A549 treated with DMSO at 1 μM for 4 hours (cell line): ENCODE data around the gene HBD. TPM values are rescaled to one million over a fixed set of nuclear protein-coding genes. Genes with fewer than 3 reads are reported as not detected.

ENCODE experiments used
- total RNA-seq: library from RNA; stranded (reverse); fragments of 200-300 nt; extraction: Qiagen RNA extraction; gene quantifications from 5 replicates; pipeline ENCODE4 v1.2.3, GENCODE V29; 2022; ENCODE audit warnings: low read depth

HBD gene
- not detected in 5 replicates for total RNA-seq

DNA sequence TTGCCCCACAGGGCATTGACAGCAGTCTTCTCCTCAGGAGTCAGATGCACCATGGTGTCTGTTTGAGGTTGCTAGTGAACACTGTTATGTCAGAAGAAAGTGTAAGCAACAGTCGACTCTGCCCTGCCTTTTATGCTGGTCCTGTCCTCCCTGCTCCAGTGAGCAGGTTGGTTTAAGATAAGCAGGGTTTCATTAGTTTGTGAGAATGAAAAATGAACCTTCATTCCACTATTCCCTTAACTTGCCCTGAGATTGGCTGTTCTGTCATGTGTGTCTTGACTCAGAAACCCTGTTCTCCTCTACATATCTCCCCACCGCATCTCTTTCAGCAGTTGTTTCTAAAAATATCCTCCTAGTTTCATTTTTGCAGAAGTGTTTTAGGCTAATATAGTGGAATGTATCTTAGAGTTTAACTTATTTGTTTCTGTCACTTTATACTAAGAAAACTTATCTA lies at the start of gene HBD:
Gene HBD, minus strand, starts transcription at position 103 of the 454 bp plus-strand sequence. Its CDS starts 50 bp downstream, at position 53.

DNA sequence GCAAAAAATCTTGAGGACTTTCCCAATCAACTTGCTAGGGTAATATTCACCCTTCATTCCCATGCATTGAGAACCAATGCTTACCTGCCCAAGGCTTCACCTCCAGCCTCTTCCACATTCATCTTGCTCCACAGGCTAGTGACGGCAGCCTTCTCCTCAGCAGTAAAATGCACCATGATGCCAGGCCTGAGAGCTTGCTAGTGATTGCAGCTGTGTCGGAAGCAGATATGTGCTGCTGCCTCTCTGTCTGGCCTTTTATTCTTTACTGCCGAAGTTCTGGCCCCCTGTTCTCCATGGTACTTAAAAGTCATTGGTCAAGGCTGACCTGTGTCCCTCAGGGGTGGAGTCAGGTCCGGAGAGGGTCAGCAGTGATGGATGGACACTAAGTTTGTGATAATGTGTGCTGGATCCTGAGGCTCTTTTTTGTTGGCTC lies 35.4 kb upstream of the HBD start, which contains the start of gene HBE1:
Gene HBE1, minus strand, starts transcription at position 231 of the 433 bp plus-strand sequence. Its CDS starts 55 bp downstream, at position 176.

DNA sequence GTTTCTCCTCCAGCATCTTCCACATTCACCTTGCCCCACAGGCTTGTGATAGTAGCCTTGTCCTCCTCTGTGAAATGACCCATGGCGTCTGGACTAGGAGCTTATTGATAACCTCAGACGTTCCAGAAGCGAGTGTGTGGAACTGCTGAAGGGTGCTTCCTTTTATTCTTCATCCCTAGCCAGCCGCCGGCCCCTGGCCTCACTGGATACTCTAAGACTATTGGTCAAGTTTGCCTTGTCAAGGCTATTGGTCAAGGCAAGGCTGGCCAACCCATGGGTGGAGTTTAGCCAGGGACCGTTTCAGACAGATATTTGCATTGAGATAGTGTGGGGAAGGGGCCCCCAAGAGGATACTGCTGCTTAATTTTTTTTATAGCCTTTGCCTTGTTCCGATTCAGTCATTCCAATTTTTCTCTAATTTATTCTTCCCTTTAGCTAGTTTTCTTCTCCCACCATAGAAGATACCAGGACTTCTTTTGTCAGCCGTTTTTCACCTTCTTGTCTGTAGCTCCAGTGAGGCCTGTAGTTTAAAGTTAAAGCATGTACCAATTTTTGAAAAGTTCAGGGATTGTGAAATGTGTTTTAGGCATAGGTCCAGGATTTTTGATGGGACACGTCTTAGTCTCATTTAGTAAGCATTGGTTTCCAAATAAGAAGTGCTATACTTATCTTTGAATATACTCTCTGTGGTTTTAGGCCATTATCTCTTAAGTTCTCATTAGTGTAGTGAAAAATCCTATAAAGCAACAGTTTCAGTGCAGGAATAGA lies 20.5 kb upstream of the HBD start, which contains the start of gene HBG2:
Gene HBG2, minus strand, starts transcription at position 136 of the 768 bp plus-strand sequence. Its CDS starts 53 bp downstream, at position 83.

DNA sequence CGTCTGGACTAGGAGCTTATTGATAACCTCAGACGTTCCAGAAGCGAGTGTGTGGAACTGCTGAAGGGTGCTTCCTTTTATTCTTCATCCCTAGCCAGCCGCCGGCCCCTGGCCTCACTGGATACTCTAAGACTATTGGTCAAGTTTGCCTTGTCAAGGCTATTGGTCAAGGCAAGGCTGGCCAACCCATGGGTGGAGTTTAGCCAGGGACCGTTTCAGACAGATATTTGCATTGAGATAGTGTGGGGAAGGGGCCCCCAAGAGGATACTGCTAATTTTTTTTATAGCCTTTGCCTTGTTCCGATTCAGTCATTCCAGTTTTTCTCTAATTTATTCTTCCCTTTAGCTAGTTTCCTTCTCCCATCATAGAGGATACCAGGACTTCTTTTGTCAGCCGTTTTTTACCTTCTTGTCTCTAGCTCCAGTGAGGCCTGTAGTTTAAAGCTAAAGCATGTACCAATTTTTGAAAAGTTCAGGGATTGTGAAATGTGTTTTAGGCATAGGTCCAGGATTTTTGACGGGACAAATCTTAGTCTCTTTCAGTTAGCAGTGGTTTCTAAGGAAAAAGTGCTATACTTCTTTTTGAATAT lies 15.6 kb upstream of the HBD start, which contains the start of gene HBG1:
Gene HBG1, minus strand, starts transcription at position 51 of the 590 bp plus-strand sequence. CDS start 53 bp downstream, outside the sequence.

DNA sequence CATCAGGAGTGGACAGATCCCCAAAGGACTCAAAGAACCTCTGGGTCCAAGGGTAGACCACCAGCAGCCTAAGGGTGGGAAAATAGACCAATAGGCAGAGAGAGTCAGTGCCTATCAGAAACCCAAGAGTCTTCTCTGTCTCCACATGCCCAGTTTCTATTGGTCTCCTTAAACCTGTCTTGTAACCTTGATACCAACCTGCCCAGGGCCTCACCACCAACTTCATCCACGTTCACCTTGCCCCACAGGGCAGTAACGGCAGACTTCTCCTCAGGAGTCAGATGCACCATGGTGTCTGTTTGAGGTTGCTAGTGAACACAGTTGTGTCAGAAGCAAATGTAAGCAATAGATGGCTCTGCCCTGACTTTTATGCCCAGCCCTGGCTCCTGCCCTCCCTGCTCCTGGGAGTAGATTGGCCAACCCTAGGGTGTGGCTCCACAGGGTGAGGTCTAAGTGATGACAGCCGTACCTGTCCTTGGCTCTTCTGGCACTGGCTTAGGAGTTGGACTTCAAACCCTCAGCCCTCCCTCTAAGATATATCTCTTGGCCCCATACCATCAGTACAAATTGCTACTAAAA lies 7.5 kb downstream of the HBD start, which contains the start of gene HBB:
Gene HBB, minus strand, starts transcription at position 340 of the 579 bp plus-strand sequence. Its CDS starts 50 bp downstream, at position 290.

DNA sequence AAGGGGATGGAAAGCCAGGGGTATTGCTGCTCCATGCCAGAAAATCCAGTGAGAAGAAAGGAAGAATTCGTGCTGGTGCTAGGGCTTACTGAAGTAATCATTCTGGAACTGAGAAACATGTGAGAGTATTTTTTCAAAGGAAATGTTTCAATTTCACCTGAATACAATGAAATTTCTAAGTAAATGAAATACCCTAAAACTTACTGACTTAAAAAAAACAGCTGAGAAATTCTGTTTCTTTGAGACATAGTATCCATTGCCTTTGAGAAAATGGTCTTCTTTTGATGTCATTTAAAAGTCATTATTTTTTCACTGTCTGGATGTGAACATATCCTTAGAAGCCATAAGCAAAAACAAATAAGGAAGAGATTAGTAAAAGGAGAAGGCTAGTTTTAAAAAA lies 33.7 kb downstream of the HBD start, which contains the start of gene OR51V1:
Gene OR51V1, minus strand, starts transcription at position 101 of the 400 bp plus-strand sequence. Its CDS starts 0 bp downstream, at position 101.

Other genes with a start within 250 kb of the HBD start
- not detected in 5 replicates for gene OR51L1, start 239.6 kb downstream of the HBD start, total RNA-seq
- not detected in 5 replicates for gene OR52J3, start 188.0 kb downstream of the HBD start, total RNA-seq
- gene OR52E2, start 174.9 kb downstream of the HBD start, total RNA-seq = not detected in 5 replicates
- not detected in 5 replicates for gene OR52E1, start 164.9 kb downstream of the HBD start, total RNA-seq
- not detected in 5 replicates for gene OR52A5, start 96.1 kb downstream of the HBD start, total RNA-seq
- gene OR52A1, start 79.7 kb downstream of the HBD start, total RNA-seq = not detected in 5 replicates
- not detected in 5 replicates for gene OR51V1, start 33.8 kb downstream of the HBD start, total RNA-seq
- not detected in 5 replicates for gene HBB, start 7.4 kb downstream of the HBD start, total RNA-seq
- gene HBG1, start 15.4 kb upstream of the HBD start, total RNA-seq = not detected in 5 replicates
- not detected in 5 replicates for gene HBG2, start 20.3 kb upstream of the HBD start, total RNA-seq
- not detected in 5 replicates for gene HBE1, start 35.5 kb upstream of the HBD start, total RNA-seq
- not detected in 5 replicates for gene OR51B4, start 67.5 kb upstream of the HBD start, total RNA-seq
- gene OR51B2, start 89.8 kb upstream of the HBD start, total RNA-seq = not detected in 5 replicates
- gene OR51B5, start 109.0 kb upstream of the HBD start, total RNA-seq = not detected in 5 replicates
- gene OR51B6, start 117.0 kb upstream of the HBD start, total RNA-seq = not detected in 5 replicates
- gene OR51M1, start 149.3 kb upstream of the HBD start, total RNA-seq = not detected in 5 replicates
- gene OR51Q1, start 187.6 kb upstream of the HBD start, total RNA-seq = not detected in 5 replicates
- not detected in 5 replicates for gene OR51I1, start 207.0 kb upstream of the HBD start, total RNA-seq
- not detected in 5 replicates for gene OR51I2, start 214.8 kb upstream of the HBD start, total RNA-seq